K562 (cell line): ENCODE data around the gene SCIN. TPM values are rescaled to one million over a fixed set of nuclear protein-coding genes. Genes with fewer than 3 reads are reported as not detected.

Experiments
- CBX3 ChIP-seq, 2 experiments: IDR thresholded peaks; 1 replicate in 1 of 2; 2 replicates in 1 of 2; pipeline ENCODE4 v1.6.1; 2012; ENCODE audit warnings: inconsistent platforms in 2 of 2, low read length in 2 of 2, borderline replicate concordance in 1 of 2, control low read depth in 1 of 2
- EP400 ChIP-seq: fragments of 450-650 bp; IDR thresholded peaks from 2 replicates; pipeline ENCODE4 v1.6.1; 2017; ENCODE audit warnings: antibody characterized with exemption, mild to moderate bottlenecking, moderate library complexity
- ETV5 ChIP-seq: sonication (generic); formaldehyde crosslinking; IDR thresholded peaks from 2 replicates; pipeline ENCODE4 v1.4.0; 2020; ENCODE audit warnings: low read depth, mild to moderate bottlenecking, missing genetic modification reagents
- MXD1 ChIP-seq: fragments of 250-450 bp; sonication (Bioruptor Pico); IDR thresholded peaks from 2 replicates; pipeline ENCODE4 v1.8.0; 2021; ENCODE audit warnings: borderline replicate concordance, mild to moderate bottlenecking, moderate library complexity; ENCODE audit not compliant: poor library complexity, severe bottlenecking
- PRPF4 ChIP-seq: fragments of 200-400 bp; formaldehyde crosslinking; IDR thresholded peaks from one replicate; pipeline ENCODE4 v1.6.1; 2017; ENCODE audit warnings: low read length, low read depth, mild to moderate bottlenecking; ENCODE audit not compliant: insufficient read depth, poor library complexity, severe bottlenecking
- RFX5 ChIP-seq: IDR thresholded peaks from 2 replicates; pipeline ENCODE4 v1.6.1; 2011; ENCODE audit warnings: low read depth, mild to moderate bottlenecking, improper control_type of control experiment, low read length
- ZNF431 ChIP-seq: sonication (generic); formaldehyde crosslinking; IDR thresholded peaks from 2 replicates; pipeline ENCODE4 v1.8.0; 2022; ENCODE audit warnings: mild to moderate bottlenecking, missing genetic modification reagents
- polyA plus RNA-seq, 8 experiments: library from polyadenylated mRNA; depleted of rRNA in 4 of 8; stranded (reverse) in 5 of 8; unstranded in 3 of 8; fragments of >200 nt; fragmentation: Nextera tagmentation in 2 of 8; fragmentation: Illumina TruSeq in 1 of 8; extraction: Ambion mirVana in 2 of 8; extraction: Trizol in 1 of 8; gene quantifications; 2 replicates each; pipeline versions ENCODE4 v1.2.1 to v1.2.3, GENCODE V29; 2011 to 2014; ENCODE audit warnings: inconsistent platforms in 1 of 8, missing spikeins in 1 of 8
- total RNA-seq, 7 experiments: library from RNA; depleted of rRNA in 6 of 7; stranded (reverse); fragments of >200 nt in 6 of 7; fragmentation: Illumina TruSeq in 2 of 7; extraction: Trizol in 2 of 7; gene quantifications; 2 replicates each; pipeline versions ENCODE4 v1.2.1 to v1.2.3, GENCODE V29; 2011 to 2021; ENCODE audit warnings: low replicate concordance in 1 of 7
- TF ChIP-seq, protein P1 (sequence below), 2 experiments: fragments of 450-650 bp; conservative IDR thresholded peaks; 2 replicates each; pipeline ENCODE4 v1.6.1; 2017; ENCODE audit warnings: mild to moderate bottlenecking in 2 of 2, moderate library complexity in 2 of 2
- TF ChIP-seq, protein P2 (sequence below), 2 experiments: IDR thresholded peaks; 2 replicates each; pipeline ENCODE4 v1.6.1; 2012; ENCODE audit warnings: improper control_type of control experiment in 2 of 2, low read depth in 2 of 2, low read length in 2 of 2, borderline replicate concordance in 1 of 2
- TF ChIP-seq, protein P3 (sequence below): sonication (generic); formaldehyde crosslinking; IDR thresholded peaks from 2 replicates; pipeline ENCODE4 v1.4.0; 2020; ENCODE audit warnings: mild to moderate bottlenecking, missing genetic modification reagents
- TF ChIP-seq, protein P4 (sequence below): sonication (generic); formaldehyde crosslinking; IDR thresholded peaks from 2 replicates; pipeline ENCODE4 v1.8.0; 2022; ENCODE audit warnings: mild to moderate bottlenecking, missing genetic modification reagents

Gene SCIN
- total and polyA plus RNA-seq, 9 of the 15 experiments (the other 6 are each of a cell fraction or from before 2014, with no cell fraction given): 0.67 to 18.2 (median 10.6) TPM

DNA sequence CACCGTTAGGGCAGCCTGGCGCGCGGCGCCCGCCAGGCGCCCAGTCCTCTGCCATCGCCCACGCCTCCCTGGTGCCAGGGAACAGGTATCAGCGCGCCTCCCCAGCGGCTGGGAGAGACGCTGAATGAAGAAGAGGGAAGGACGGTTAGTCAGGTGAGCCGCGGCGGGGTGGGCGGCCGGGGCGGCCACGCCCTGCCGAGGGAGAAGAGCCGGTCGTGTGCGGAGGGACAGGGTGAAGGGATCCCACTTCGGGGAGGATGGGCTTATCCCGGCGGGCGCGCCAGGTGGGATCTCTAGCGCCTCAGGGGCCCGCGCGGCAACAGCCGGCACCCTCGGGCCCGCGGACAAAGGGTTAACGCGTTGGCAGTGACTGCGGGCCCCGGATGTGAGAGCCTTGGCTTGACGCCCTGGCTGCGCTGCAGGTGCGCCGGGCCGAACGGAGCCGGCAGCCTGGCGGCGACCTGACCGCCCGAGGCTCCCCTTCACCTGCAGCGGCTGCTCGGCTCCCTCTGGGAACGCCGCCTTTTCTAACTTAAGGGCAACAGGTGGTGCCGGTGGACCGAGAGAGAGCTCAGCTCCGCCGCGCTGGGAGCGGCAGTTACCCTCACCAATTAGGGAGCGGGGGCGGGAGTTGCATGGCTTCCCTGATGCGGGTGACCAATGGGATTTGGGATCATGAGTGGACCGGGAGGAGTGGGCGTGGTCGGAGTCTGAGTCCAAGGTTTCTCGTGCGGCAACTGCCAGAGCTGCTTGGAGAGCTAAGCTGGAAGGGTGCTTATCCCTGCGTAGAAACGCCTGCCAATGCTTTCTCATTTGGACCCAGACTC, 116.6 kb downstream of the SCIN start, which contains the start of gene ARL4A (continued):
- TF ChIP-seq, protein P1, sequence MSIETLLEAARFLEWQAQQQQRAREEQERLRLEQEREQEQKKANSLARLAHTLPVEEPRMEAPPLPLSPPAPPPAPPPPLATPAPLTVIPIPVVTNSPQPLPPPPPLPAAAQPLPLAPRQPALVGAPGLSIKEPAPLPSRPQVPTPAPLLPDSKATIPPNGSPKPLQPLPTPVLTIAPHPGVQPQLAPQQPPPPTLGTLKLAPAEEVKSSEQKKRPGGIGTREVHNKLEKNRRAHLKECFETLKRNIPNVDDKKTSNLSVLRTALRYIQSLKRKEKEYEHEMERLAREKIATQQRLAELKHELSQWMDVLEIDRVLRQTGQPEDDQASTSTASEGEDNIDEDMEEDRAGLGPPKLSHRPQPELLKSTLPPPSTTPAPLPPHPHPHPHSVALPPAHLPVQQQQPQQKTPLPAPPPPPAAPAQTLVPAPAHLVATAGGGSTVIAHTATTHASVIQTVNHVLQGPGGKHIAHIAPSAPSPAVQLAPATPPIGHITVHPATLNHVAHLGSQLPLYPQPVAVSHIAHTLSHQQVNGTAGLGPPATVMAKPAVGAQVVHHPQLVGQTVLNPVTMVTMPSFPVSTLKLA (conservative IDR thresholded peaks at IDR 0.05): peak; percentile 61 to 72; a peak in 3 of 4 replicates
- TF ChIP-seq RFX5 (0 out of 2 replicates have a peak, but pooled peaks have one; percentile 19), ZNF431 (CRISPR knock-in tag) (peak; percentile 78), ETV5 (0 out of 2 replicates have a peak, but pooled peaks have one; percentile 40), EP400 (peak; percentile 53; the same call in 1 of the 2 replicates), CBX3 (IDR thresholded peaks at IDR 0.05; ENCODE audit: borderline replicate concordance in 1 of 2, low read length in 2 of 2) (peak in 1 of 2 experiments; percentile 91; a peak in 2 of 3 replicates), MXD1 (no peak), PRPF4 (peak; percentile 45)
- TF ChIP-seq, protein P2, sequence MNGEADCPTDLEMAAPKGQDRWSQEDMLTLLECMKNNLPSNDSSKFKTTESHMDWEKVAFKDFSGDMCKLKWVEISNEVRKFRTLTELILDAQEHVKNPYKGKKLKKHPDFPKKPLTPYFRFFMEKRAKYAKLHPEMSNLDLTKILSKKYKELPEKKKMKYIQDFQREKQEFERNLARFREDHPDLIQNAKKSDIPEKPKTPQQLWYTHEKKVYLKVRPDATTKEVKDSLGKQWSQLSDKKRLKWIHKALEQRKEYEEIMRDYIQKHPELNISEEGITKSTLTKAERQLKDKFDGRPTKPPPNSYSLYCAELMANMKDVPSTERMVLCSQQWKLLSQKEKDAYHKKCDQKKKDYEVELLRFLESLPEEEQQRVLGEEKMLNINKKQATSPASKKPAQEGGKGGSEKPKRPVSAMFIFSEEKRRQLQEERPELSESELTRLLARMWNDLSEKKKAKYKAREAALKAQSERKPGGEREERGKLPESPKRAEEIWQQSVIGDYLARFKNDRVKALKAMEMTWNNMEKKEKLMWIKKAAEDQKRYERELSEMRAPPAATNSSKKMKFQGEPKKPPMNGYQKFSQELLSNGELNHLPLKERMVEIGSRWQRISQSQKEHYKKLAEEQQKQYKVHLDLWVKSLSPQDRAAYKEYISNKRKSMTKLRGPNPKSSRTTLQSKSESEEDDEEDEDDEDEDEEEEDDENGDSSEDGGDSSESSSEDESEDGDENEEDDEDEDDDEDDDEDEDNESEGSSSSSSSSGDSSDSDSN (IDR thresholded peaks at IDR 0.05; ENCODE audit: borderline replicate concordance in 1 of 2, low read depth in 2 of 2, low read length in 2 of 2): 0 out of 4 replicates have a peak, but pooled peaks of 1 of the 2 experiments have one; percentile 6
- TF ChIP-seq, protein P3, sequence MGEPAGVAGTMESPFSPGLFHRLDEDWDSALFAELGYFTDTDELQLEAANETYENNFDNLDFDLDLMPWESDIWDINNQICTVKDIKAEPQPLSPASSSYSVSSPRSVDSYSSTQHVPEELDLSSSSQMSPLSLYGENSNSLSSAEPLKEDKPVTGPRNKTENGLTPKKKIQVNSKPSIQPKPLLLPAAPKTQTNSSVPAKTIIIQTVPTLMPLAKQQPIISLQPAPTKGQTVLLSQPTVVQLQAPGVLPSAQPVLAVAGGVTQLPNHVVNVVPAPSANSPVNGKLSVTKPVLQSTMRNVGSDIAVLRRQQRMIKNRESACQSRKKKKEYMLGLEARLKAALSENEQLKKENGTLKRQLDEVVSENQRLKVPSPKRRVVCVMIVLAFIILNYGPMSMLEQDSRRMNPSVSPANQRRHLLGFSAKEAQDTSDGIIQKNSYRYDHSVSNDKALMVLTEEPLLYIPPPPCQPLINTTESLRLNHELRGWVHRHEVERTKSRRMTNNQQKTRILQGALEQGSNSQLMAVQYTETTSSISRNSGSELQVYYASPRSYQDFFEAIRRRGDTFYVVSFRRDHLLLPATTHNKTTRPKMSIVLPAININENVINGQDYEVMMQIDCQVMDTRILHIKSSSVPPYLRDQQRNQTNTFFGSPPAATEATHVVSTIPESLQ: peak; percentile 65; the same call in 1 of the 2 replicates
- TF ChIP-seq, protein P4, sequence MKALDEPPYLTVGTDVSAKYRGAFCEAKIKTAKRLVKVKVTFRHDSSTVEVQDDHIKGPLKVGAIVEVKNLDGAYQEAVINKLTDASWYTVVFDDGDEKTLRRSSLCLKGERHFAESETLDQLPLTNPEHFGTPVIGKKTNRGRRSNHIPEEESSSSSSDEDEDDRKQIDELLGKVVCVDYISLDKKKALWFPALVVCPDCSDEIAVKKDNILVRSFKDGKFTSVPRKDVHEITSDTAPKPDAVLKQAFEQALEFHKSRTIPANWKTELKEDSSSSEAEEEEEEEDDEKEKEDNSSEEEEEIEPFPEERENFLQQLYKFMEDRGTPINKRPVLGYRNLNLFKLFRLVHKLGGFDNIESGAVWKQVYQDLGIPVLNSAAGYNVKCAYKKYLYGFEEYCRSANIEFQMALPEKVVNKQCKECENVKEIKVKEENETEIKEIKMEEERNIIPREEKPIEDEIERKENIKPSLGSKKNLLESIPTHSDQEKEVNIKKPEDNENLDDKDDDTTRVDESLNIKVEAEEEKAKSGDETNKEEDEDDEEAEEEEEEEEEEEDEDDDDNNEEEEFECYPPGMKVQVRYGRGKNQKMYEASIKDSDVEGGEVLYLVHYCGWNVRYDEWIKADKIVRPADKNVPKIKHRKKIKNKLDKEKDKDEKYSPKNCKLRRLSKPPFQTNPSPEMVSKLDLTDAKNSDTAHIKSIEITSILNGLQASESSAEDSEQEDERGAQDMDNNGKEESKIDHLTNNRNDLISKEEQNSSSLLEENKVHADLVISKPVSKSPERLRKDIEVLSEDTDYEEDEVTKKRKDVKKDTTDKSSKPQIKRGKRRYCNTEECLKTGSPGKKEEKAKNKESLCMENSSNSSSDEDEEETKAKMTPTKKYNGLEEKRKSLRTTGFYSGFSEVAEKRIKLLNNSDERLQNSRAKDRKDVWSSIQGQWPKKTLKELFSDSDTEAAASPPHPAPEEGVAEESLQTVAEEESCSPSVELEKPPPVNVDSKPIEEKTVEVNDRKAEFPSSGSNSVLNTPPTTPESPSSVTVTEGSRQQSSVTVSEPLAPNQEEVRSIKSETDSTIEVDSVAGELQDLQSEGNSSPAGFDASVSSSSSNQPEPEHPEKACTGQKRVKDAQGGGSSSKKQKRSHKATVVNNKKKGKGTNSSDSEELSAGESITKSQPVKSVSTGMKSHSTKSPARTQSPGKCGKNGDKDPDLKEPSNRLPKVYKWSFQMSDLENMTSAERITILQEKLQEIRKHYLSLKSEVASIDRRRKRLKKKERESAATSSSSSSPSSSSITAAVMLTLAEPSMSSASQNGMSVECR (CRISPR knock-in tag): peak; percentile 74
